Germinal center (tissue), 1 donor: ENCODE measurements around the gene NUDT3.
"Not testable (repeated sequence)": the region's sequence is repeated elsewhere in the genome, so short reads cannot be mapped to it uniquely, and the experiment has no call there.

Experiments
- DNase-seq: peaks from one replicate; pipeline ENCODE4 v3.0.0; 2012; ENCODE audit warnings: mixed read lengths, low spot score

The NUDT3 gene

DNA sequence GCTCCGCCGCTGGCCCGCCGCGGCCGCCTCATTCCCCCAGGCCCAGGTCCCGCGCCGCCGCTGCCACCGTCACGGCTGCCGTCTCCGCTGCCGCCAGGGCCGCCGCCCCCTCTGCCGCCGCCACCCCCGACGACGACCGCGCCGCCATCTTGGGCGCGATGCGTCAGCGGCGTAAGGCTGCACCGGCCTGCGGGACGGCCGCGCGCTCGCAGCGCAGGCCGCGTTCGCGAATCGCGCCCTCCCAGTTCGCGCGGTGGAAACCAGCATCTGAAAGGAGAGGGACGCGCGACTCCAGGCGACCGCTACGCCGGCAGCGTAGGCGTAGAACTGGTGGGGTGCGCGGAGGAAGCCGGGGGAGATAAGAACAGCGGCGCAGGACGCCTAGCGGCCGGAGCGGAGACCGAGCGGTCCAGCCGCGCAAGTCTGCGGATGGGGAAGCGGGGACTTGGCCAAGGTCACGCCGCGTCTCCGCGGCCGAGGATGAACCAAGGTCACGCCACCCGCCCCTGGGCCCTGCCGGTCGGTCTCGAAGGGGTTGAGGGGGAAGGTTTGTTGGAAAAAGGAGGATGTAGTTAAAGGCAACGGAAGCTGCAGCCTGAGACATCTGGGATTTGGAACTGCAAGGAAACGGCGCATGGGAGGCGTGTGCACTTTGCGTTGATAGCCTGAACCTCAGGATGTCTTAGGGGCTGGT is at the start of gene NUDT3:
Gene NUDT3, minus strand, starts transcription at position 173 of the 694 bp plus-strand sequence. CDS start 307 bp downstream, outside the sequence.
- peak; percentile 90 for DNase-seq

GRCh38 chr6:34441526-34441925 is 49.1 kb upstream of the NUDT3 start:
- no peak for DNase-seq

DNA sequence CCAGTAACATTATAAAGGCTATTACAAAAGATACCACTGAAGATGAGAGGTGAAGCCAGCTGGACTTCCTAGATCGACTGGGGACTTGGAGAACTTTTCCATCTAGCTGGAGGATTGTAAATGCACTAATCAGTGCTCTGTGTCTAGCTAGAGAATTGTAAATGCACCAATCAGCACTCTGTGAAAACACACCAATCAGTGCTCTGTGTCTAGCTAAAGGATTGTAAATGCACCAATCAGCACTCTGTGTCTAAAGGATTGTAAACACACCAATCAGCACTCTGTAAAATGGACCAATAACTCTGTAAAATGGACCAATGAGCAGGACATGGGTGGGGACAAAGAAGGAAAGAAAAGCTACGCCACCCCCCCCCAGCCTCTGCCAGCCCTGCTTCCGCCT is 47.0 kb upstream of the NUDT3 start:
- DNase-seq, result no peak

DNA sequence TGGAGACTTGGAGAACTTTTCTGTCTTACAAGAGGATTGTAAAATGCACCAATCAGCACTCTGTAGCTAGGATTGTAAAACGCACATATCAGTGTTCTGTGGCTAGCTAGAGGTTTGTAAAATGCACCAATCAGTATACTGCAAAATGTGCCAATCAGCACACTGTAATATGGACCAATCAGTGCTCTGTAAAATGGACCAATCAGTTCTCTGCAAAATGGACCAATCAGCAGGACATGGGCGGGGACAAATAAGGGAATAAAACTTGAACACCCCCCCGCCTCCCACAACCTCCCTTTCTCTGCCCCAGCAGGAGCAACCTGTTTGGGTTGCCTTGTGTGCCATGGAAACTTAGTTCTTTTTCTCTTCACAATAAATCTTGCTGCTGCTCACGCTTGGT is 46.2 kb upstream of the NUDT3 start:
- DNase-seq, result no peak

GRCh38 chr6:34437644-34437970 is 45.1 kb upstream of the NUDT3 start:
- no peak for DNase-seq

- no peak for DNase-seq
Measured at GRCh38 chr6:34436803-34437643, 44.6 kb upstream of the NUDT3 start.

- DNase-seq, result no peak
Measured at GRCh38 chr6:34435916-34436315, 43.4 kb upstream of the NUDT3 start.

GRCh38 chr6:34425498-34426410 is 33.3 kb upstream of the NUDT3 start, which contains the start of gene RPS10:
TSS of gene RPS10 (minus strand) at chr6:34426069. CDS start at chr6:34425221, 848 bp downstream.
- peak; percentile 99 for DNase-seq

DNA sequence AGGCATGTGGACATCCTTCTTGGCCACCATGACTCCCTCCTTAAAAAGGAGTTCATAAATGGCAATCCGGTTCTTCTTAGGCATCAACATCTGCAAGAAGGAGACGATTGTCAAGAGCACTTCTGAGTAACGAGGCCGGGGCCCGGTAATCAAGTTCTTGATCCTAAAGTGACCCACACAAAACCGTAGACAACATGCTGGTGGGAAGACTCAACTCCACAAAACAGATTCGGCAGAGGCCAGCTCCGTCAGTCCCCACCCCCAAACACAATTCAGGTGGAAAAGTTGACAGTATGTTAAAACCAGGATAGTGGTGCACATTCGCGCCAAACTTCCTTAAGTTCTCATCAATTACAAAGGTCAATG is 32.6 kb upstream of the NUDT3 start:
- no peak for DNase-seq

DNA sequence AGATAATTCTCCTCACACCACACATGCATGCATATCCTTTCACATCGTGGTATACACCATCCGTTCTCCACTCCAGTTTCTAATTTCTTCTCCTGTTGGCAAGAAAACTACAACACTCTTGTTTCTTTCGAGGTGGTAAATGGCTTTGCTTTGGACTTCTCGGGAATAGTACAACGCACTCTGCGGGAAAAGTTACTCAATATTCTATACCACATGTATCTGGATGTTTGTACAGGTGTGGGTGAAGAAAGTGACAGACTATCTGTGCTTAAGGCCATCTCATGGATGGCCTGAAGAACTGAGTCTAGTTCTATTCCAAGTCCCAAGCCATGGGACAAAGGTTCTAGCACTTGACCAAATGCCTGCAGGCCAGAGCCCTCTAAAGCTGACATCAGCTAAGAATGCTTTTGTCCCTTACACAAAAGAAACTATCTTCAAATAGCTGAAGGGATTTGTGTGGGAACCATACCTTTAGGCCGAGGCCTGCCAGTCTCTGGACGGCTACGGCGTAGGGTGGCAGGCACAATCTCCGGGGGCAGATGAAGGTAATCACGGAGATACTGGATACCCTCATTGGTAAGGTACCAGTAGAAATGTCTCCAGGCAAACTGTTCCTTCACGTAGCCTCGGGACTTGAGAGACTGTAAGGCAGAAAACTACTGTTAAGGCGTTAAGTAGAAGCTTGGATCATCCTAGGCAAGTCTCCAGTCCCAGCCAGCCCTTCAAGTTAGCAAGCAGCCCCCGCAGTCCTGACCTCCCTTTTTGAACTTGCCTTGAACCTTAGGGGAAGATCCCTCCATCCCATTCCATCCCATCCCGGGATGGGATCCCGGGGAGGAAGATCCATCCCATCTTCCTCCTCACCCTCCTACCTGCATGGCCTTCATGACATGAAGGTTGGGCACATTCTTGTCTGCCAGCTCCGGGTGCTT is 32.0 kb upstream of the NUDT3 start:
- DNase-seq, result no peak

DNA sequence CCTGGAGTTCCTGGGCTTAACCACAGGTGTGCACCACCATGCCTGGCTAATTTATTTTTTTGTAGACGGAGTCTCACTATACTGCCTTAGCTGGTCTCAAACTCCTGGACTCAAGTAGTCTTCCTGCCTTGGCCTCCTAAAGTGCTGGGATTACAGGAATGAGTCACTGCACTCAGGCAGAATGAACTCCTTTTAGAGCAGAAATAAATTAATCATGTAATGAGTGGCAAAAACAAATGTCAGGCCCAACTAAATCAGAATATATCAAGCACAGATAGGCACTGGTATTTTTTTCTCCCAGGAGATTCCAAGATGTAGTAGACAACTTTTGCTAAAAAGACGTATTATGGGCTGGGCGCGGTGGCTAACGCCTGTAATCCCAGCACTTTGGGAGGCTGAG is 30.8 kb upstream of the NUDT3 start:
- DNase-seq, result no peak

DNA sequence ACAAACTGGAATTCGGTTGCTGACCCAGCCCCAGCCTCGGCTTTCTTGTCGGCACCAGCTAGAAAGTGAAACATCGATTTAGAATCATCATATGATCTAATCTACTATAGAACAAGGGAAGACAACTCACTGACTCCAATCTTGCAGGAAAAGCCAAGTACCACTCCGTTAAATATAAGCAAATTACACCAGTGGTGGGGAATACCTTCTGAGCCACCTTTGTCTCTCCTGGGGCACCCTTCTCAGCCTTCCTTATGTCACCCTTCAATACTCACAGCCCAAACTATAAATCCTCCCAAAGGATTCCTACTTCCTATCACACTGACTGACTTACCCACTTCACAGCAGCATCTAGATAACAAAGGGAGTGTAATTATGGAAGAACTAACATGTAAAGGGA is 25.9 kb upstream of the NUDT3 start:
- no peak for DNase-seq

GRCh38 chr6:34416877-34417371 is 24.5 kb upstream of the NUDT3 start:
- no peak for DNase-seq

DNA sequence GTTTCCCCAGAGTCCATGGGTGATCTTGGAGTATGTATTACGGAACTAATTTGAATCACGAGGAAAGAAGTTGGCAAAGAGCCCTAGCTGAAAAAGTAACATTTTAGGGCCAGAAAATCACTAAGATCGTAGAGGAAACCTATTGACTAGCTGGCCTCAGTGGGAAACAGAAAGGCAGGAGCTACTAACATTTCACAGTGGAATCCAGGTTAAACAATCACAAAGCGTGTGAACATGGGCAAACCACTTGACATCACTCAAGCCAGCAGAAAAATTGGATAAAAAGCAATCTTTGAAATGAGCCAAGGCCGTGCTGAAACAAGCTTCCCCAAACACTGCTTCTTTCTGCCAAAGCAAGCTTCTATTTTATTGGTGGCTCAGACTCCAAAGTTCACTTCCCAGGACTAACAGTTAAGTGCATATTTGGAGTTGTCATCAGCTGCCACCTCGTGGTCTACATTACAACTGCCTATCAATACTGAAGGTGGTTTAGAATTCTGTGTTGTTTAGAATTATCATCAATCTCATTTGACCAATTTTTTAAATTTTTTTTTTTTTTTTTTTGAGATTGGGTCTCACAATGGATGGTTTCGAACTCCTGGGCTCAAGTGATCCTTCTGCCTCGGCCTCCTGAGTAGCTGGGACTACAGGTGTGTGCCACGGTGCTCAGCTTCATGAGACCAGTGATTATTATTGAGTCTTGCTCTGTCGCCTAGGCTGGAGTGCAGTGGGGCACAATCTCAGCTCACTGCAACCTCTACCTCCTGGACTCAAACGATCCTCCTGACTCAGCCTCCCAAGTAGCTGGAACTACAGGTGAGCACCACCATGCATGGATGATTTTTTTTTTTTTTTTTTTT is 22.8 kb upstream of the NUDT3 start:
- peak; percentile 69 for DNase-seq

DNA sequence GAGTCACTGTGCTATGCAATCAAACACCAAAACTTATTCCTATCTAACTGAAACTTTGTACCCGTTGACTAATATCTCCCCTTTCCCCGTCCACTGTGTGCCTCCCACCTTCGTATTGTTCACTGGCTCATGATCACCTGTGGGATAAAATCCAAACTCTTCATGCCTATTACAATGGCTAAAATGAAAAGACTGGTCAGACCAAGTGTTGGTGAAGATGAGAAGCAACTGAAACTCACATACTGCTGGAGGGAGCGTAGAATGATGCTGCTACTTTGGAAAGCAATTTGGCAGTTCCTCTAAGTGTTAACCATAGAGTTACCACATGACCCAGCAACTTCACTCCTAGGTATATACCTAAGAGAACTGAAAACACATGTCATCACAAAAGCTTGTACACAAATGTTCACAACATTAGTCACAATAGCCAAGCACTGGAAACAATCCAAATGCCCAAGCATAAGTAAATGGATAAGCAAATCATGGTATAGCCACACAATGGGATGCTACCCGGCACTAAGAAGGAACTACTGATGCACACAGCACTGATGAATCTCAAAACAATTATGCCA is 20.3 kb upstream of the NUDT3 start:
- DNase-seq, result no peak

- no peak for DNase-seq
Measured at GRCh38 chr6:34412016-34412415, 19.5 kb upstream of the NUDT3 start.

DNA sequence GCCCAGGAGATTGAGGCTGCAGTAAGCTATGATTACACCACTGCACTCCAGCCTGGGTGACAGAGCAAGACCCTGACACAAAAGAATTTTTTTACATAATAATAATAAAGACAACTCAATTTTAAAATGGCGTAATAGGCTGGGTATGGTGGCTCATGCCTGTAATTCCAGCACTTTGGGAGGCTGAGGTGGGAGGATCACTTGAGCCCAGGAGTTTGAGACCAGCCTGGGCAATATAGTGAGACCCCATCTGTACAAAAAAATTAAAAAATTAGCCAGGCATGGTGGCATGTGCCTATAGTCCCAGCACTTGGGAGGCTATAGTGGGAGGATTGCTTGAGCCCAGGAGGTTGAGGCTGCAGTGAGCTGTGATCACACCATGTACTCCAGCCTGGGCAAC is 15.4 kb upstream of the NUDT3 start:
- DNase-seq, result not testable (repeated sequence)

DNA sequence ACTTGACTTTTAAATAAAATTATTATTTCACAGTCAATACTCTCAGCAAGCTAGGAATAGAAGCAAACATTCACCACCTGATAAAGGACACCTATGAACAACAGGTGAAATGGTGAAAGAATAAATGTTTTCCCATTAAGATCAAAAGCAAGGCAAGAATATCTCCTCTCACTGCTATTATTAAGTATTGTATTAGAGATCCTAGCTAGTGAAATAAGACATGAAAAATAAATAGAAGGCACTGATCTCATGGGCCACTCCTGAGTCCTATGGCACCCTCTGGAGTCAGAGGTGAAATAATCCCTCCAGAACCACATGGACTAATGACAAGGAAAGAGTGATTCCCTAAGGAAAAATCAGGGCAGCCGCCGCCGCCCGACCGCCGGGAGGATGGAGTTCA is 4.0 kb upstream of the NUDT3 start:
- DNase-seq, result no peak

GRCh38 chr6:34393966-34394305 is 1.5 kb upstream of the NUDT3 start:
- no peak for DNase-seq
